Measurements from ENCODE around the gene DYNC1I1. TPM values are rescaled to one million over a fixed set of nuclear protein-coding genes. Genes with fewer than 3 reads are reported as not detected.
A peak's percentile ranks its signal among the peaks of the same experiment; 100 is the strongest.

Gene DYNC1I1
- total and polyA plus RNA-seq, 2 experiments from 2014 or later, result 1.4 to 4.1 TPM

GRCh38 chr7:95723583-95724180 lies 48.7 kb upstream of the DYNC1I1 start:
- Histone ChIP-seq H3K9me2 (ENCODE audit: insufficient read depth) (no peaks in the 10 kb centered on the region), H3K27ac (ENCODE audit: low read depth) (no peak overlapping the region), H3K4me3 (no peak overlapping the region), H2AFZ (no peak overlapping the region), H3K4me1 (ENCODE audit: insufficient read depth) (no peaks in the 10 kb centered on the region), H3K79me2 (replicated peaks; ENCODE audit: insufficient read depth) (no peaks in the 10 kb centered on the region), H3K27me3 (ENCODE audit: insufficient read depth) (no peaks in the 10 kb centered on the region), H3K36me3 (ENCODE audit: insufficient read depth) (no peaks in the 10 kb centered on the region), H3K4me2 (no peak overlapping the region), H3F3A (replicated peaks; ENCODE audit: low read depth) (no peaks in the 10 kb centered on the region), H4K20me1 (replicated peaks; ENCODE audit: insufficient read depth) (no peaks in the 10 kb centered on the region)
- no peaks in the 10 kb centered on the region for H3K36me3 Mint-ChIP-seq (ENCODE audit: low read depth)
- TF ChIP-seq, protein P1, sequence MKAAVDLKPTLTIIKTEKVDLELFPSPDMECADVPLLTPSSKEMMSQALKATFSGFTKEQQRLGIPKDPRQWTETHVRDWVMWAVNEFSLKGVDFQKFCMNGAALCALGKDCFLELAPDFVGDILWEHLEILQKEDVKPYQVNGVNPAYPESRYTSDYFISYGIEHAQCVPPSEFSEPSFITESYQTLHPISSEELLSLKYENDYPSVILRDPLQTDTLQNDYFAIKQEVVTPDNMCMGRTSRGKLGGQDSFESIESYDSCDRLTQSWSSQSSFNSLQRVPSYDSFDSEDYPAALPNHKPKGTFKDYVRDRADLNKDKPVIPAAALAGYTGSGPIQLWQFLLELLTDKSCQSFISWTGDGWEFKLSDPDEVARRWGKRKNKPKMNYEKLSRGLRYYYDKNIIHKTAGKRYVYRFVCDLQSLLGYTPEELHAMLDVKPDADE (IDR thresholded peaks at IDR 0.05), result no peak
- TF ChIP-seq CTCF (conservative IDR thresholded peaks at IDR 0.05; ENCODE audit: low read depth in 2 of 2) (peak; percentile 75 to 91), ZNF331 (CRISPR knock-in tag; IDR thresholded peaks at IDR 0.05; ENCODE audit: low read depth) (no peak)
- no peaks in the 10 kb centered on the region for H3K27me3 Mint-ChIP-seq (ENCODE audit: insufficient read depth, low read depth, poor library complexity)
- no peaks in the 10 kb centered on the region for H3K4me1 Mint-ChIP-seq
- no peaks in the 10 kb centered on the region; the same call in 2 of the 3 replicates for H3K9me3 Mint-ChIP-seq
- H3K4me3 Mint-ChIP-seq, result no peak overlapping the region
- no peak overlapping the region for H3K27ac Mint-ChIP-seq
- DNase-seq (ENCODE audit: low spot score) (peak; percentile 77), ATAC-seq (peak; percentile 94)

GRCh38 chr7:95725205-95725604 lies 47.1 kb upstream of the DYNC1I1 start:
- no peaks in the 10 kb centered on the region for H3K36me3 Mint-ChIP-seq (ENCODE audit: low read depth)
- no peaks in the 10 kb centered on the region for H3F3A ChIP-seq (replicated peaks; ENCODE audit: low read depth)
- no peak overlapping the region for H3K27ac Mint-ChIP-seq
- no peak overlapping the region for H3K27ac ChIP-seq (ENCODE audit: low read depth)
- no peaks in the 10 kb centered on the region; the same call in 2 of the 3 replicates for H3K9me3 Mint-ChIP-seq
- H3K4me1 ChIP-seq (ENCODE audit: insufficient read depth), result no peaks in the 10 kb centered on the region
- H3K4me2 ChIP-seq, result no peak overlapping the region
- H3K4me3 Mint-ChIP-seq, result no peak overlapping the region
- H3K4me3 ChIP-seq, result no peak overlapping the region
- TF ChIP-seq CTCF (conservative IDR thresholded peaks at IDR 0.05; ENCODE audit: low read depth in 2 of 2), result peak; percentile 37 to 74; a peak in 3 of 4 replicates
- TF ChIP-seq STAT1 (IDR thresholded peaks at IDR 0.05; ENCODE audit: unreplicated experiment), result no peak
- DNase-seq (ENCODE audit: low spot score) (peak; percentile 43), ATAC-seq (peak; percentile 52)
- H3K4me1 Mint-ChIP-seq, result no peaks in the 10 kb centered on the region
- no peaks in the 10 kb centered on the region for H3K79me2 ChIP-seq (replicated peaks; ENCODE audit: insufficient read depth)
- H3K27me3 ChIP-seq (ENCODE audit: insufficient read depth), result no peaks in the 10 kb centered on the region
- H3K36me3 ChIP-seq (ENCODE audit: insufficient read depth), result no peaks in the 10 kb centered on the region
- H3K27me3 Mint-ChIP-seq (ENCODE audit: insufficient read depth, low read depth, poor library complexity), result no peaks in the 10 kb centered on the region
- H4K20me1 ChIP-seq (replicated peaks; ENCODE audit: insufficient read depth), result no peaks in the 10 kb centered on the region
- no peaks in the 10 kb centered on the region for H3K9me2 ChIP-seq (ENCODE audit: insufficient read depth)
- peak overlapping the region; percentile 84 for H2AFZ ChIP-seq

Data from GM23338 (cell line).